C4-2B (cell line): ENCODE data around the gene NME7.

Experiments used
- CTCF ChIP-seq: fragments of 450-650 bp; conservative IDR thresholded peaks from 2 replicates; pipeline ENCODE4 v1.5.1; 2017; ENCODE audit warnings: mild to moderate bottlenecking
- ZFX ChIP-seq: fragments of 450-650 bp; IDR thresholded peaks from 2 replicates; pipeline ENCODE4 v1.6.1; 2017

GRCh38 chr1:169235568-169235967 lies 132.0 kb downstream of the NME7 start:
- TF ChIP-seq CTCF (no peak), ZFX (no peak)
